K562 (cell line): Measurements from ENCODE around the gene SDHC. TPM values are rescaled to one million over a fixed set of nuclear protein-coding genes. Genes with fewer than 3 reads are reported as not detected.

Experiments
- BRD9 ChIP-seq: fragments of 450-650 bp; IDR thresholded peaks from 2 replicates; pipeline ENCODE4 v1.6.1; 2018; ENCODE audit warnings: low read depth; ENCODE audit not compliant: partially characterized antibody
- DMBX1 ChIP-seq: fragments of 250-450 bp; sonication (Bioruptor Pico); IDR thresholded peaks from 2 replicates; pipeline ENCODE4 v1.8.0; 2022; ENCODE audit warnings: inconsistent platforms, mild to moderate bottlenecking, moderate library complexity, borderline replicate concordance
- GTF2E2 ChIP-seq: fragments of 200-800 bp; sonication (Bioruptor generic); IDR thresholded peaks from 2 replicates; pipeline ENCODE4 v1.6.1; 2016; ENCODE audit warnings: missing genetic modification characterization, missing compliant biosample characterization
- HDAC8 ChIP-seq: fragments of 450-650 bp; IDR thresholded peaks from 2 replicates; pipeline ENCODE4 v1.6.1; 2016; ENCODE audit warnings: mild to moderate bottlenecking, missing genetic modification characterization, moderate library complexity, missing compliant biosample characterization
- HNRNPLL ChIP-seq: fragments of 200-400 bp; formaldehyde crosslinking; IDR thresholded peaks from 2 replicates; pipeline ENCODE4 v1.6.1; 2017; ENCODE audit warnings: low read length, low read depth, mild to moderate bottlenecking; ENCODE audit not compliant: poor library complexity, severe bottlenecking
- ILK ChIP-seq: fragments of 450-650 bp; IDR thresholded peaks from 2 replicates; pipeline ENCODE4 v1.6.1; 2016; ENCODE audit warnings: missing genetic modification characterization, low read depth, mild to moderate bottlenecking, missing compliant biosample characterization, moderate library complexity, borderline replicate concordance
- KAT2B ChIP-seq: IDR thresholded peaks from one replicate; pipeline ENCODE4 v1.6.1; 2012; ENCODE audit warnings: low read depth, mild to moderate bottlenecking, control low read depth, inconsistent platforms, low read length, moderate library complexity
- MTA2 ChIP-seq: fragments of 450-650 bp; IDR thresholded peaks from 2 replicates; pipeline ENCODE4 v1.6.1; 2016; ENCODE audit warnings: low read depth
- NFE2 ChIP-seq: IDR thresholded peaks from 2 replicates; pipeline ENCODE4 v1.6.1; 2014; ENCODE audit warnings: antibody characterized with exemption, low read depth
- RBFOX2 ChIP-seq: fragments of 200-400 bp; formaldehyde crosslinking; IDR thresholded peaks from 2 replicates; pipeline ENCODE4 v1.6.1; 2017; ENCODE audit warnings: low read depth, mild to moderate bottlenecking, low read length, moderate library complexity
- TCF3 ChIP-seq: sonication (generic); formaldehyde crosslinking; IDR thresholded peaks from 2 replicates; pipeline ENCODE4 v1.4.0; 2020; ENCODE audit warnings: mild to moderate bottlenecking, missing genetic modification reagents
- WHSC1 ChIP-seq: IDR thresholded peaks from one replicate; pipeline ENCODE4 v1.6.1; 2012; ENCODE audit warnings: low read length, control low read depth, inconsistent platforms
- ZNF197 ChIP-seq: fragments of 200-800 bp; sonication (Bioruptor generic); IDR thresholded peaks from 2 replicates; pipeline ENCODE4 v1.6.1; 2016; ENCODE audit warnings: low read depth, missing genetic modification characterization, missing compliant biosample characterization
- ZNF347 ChIP-seq: fragments of 450-650 bp; formaldehyde crosslinking; IDR thresholded peaks from 2 replicates; pipeline ENCODE4 v1.4.0; 2020; ENCODE audit warnings: low read depth, mild to moderate bottlenecking, moderate library complexity
- ZZZ3 ChIP-seq: fragments of 450-650 bp; IDR thresholded peaks from 2 replicates; pipeline ENCODE4 v1.6.1; 2016; ENCODE audit warnings: antibody characterized with exemption, mild to moderate bottlenecking, moderate library complexity
- polyA plus RNA-seq, 8 experiments: library from polyadenylated mRNA; depleted of rRNA in 4 of 8; stranded (reverse) in 5 of 8; unstranded in 3 of 8; fragments of >200 nt; fragmentation: Nextera tagmentation in 2 of 8; fragmentation: Illumina TruSeq in 1 of 8; extraction: Ambion mirVana in 2 of 8; extraction: Trizol in 1 of 8; gene quantifications; 2 replicates each; pipeline versions ENCODE4 v1.2.1 to v1.2.3, GENCODE V29; 2011 to 2014; ENCODE audit warnings: inconsistent platforms in 1 of 8, missing spikeins in 1 of 8
- total RNA-seq, 7 experiments: library from RNA; depleted of rRNA in 6 of 7; stranded (reverse); fragments of >200 nt in 6 of 7; fragmentation: Illumina TruSeq in 2 of 7; extraction: Trizol in 2 of 7; gene quantifications; 2 replicates each; pipeline versions ENCODE4 v1.2.1 to v1.2.3, GENCODE V29; 2011 to 2021; ENCODE audit warnings: low replicate concordance in 1 of 7
- TF ChIP-seq, protein P1 (sequence below): fragments of 250-450 bp; sonication (Bioruptor Pico); IDR thresholded peaks from 2 replicates; pipeline ENCODE4 v1.9.0; 2021; ENCODE audit warnings: mild to moderate bottlenecking
- TF ChIP-seq, protein P2 (sequence below), 2 experiments: IDR thresholded peaks; 2 replicates each; pipeline ENCODE4 v1.6.1; 2012; ENCODE audit warnings: improper control_type of control experiment in 2 of 2, low read depth in 2 of 2, low read length in 2 of 2, borderline replicate concordance in 1 of 2

SDHC gene
- total and polyA plus RNA-seq, 9 of the 15 experiments (the other 6 are each of a cell fraction or from before 2014, with no cell fraction given), result 7.7 to 309 (median 174) TPM

DNA sequence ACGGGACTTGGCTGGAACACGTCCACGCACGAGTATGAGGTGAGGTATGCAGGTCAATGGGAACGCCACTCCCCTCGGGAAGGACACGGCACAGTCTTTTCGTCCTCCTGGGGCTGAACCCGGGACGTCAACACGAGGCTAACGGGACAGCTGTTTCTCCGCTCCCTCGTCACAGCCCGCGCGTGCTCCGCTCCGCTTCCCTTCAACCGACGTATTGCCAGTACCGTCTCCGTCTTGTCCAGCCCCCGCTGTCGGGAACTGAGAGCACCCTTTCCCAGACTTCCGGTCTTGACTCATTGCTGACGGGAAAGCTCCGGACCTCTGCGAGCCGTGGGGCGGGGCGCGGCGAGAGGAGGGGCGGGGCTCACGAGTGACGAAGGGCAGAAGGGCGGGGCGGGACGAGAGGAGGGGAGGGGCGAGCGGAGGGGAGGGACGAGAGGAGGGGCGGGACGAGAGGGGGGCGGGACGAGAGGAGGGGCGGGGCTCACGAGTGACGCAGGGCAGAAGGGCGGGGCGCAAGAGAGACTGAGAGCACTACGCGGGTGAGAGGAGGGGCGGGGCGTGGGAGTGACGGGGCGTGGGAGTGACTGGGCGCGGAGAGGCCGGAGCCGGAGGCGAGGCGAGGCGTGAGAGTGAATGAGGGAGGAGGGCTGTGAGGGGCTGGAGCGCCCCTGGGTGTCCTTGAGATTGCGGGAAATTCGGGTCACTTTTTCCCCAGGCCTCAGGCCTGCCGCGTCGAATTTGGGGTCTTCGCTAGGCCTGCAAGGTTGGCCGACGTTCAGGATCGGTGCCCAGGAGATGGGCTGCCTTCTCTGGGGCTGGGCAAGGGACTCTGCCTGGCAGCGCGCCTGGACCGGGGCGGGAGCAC lies 75.7 kb downstream of the SDHC start (continued):
- TF ChIP-seq GTF2E2 (tag) (no peak), TCF3 (CRISPR knock-in tag) (no peak), KAT2B (no peak), ZNF197 (CRISPR knock-in tag) (no peak), NFE2 (peak; percentile 30; the same call in 1 of the 2 replicates), RBFOX2 (peak; percentile 94), HNRNPLL (no peak), ZZZ3 (no peak), DMBX1 (CRISPR knock-in tag) (peak; percentile 73; the same call in 1 of the 2 replicates), BRD9 (peak; percentile 66), MTA2 (0 out of 2 replicates have a peak, but pooled peaks have one; percentile 25), ILK (no peak), HDAC8 (tag) (peak; percentile 71; the same call in 1 of the 2 replicates), ZNF347 (CRISPR knock-in tag) (no peak), WHSC1 (no peak)
- TF ChIP-seq, protein P1, sequence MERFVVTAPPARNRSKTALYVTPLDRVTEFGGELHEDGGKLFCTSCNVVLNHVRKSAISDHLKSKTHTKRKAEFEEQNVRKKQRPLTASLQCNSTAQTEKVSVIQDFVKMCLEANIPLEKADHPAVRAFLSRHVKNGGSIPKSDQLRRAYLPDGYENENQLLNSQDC (CRISPR knock-in tag), result no peak
- TF ChIP-seq, protein P2, sequence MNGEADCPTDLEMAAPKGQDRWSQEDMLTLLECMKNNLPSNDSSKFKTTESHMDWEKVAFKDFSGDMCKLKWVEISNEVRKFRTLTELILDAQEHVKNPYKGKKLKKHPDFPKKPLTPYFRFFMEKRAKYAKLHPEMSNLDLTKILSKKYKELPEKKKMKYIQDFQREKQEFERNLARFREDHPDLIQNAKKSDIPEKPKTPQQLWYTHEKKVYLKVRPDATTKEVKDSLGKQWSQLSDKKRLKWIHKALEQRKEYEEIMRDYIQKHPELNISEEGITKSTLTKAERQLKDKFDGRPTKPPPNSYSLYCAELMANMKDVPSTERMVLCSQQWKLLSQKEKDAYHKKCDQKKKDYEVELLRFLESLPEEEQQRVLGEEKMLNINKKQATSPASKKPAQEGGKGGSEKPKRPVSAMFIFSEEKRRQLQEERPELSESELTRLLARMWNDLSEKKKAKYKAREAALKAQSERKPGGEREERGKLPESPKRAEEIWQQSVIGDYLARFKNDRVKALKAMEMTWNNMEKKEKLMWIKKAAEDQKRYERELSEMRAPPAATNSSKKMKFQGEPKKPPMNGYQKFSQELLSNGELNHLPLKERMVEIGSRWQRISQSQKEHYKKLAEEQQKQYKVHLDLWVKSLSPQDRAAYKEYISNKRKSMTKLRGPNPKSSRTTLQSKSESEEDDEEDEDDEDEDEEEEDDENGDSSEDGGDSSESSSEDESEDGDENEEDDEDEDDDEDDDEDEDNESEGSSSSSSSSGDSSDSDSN (IDR thresholded peaks at IDR 0.05; ENCODE audit: borderline replicate concordance in 1 of 2, low read depth in 2 of 2, low read length in 2 of 2), result 0 out of 4 replicates have a peak, but pooled peaks of 1 of the 2 experiments have one; percentile 41
